HEK293 (cell line): ENCODE measurements around the gene RNF31.
A peak's percentile ranks its signal among the peaks of the same experiment; 100 is the strongest.

ENCODE experiments used
- CTCF ChIA-PET: fragments of 350-600 bp; formaldehyde crosslinking; extraction: SDS; loops from one replicate; lab custom pipeline; 2021; ENCODE audit warnings: antibody characterized with exemption; lab: Yijun Ruan, JAX
- POLR2A ChIA-PET: fragments of 300-600 bp; formaldehyde crosslinking; extraction: SDS; loops from one replicate; lab custom pipeline; 2020; ENCODE audit warnings: antibody characterized with exemption, inconsistent platforms; lab: Yijun Ruan, JAX
- H3K27ac ChIP-seq: fragments of 200-500 bp; sonication (Bioruptor generic); 2 replicates; pipeline ENCODE4 v1.5.1; 2014; ENCODE audit warnings: low read depth, low read length, control low read depth, inconsistent platforms; ENCODE audit errors: extremely low read depth
- H3K36me3 ChIP-seq, 2 experiments: fragments of 200-500 bp in 1 of 2; sonication (Bioruptor generic) in 1 of 2; 1 replicate in 1 of 2; 2 replicates in 1 of 2; pipeline ENCODE4 v1.5.1; 2014 to 2017; ENCODE audit warnings: inconsistent platforms in 2 of 2, low read length in 2 of 2; ENCODE audit not compliant: control insufficient read depth in 2 of 2, insufficient read depth in 1 of 2
- H3K4me1 ChIP-seq: fragments of 200-500 bp; sonication (Bioruptor generic); 2 replicates; pipeline ENCODE4 v1.5.1; 2014; ENCODE audit warnings: mild to moderate bottlenecking, low read length, inconsistent platforms; ENCODE audit not compliant: control insufficient read depth, insufficient read depth
- H3K4me3 ChIP-seq: 2 replicates; pipeline ENCODE4 v1.5.1; 2011; ENCODE audit warnings: low read depth, mild to moderate bottlenecking, control low read depth, low read length, moderate library complexity
- H3K9me3 ChIP-seq: fragments of 200-500 bp; sonication (Bioruptor generic); 2 replicates; pipeline ENCODE4 v1.5.1; 2014; ENCODE audit warnings: low read depth, low read length, inconsistent platforms; ENCODE audit not compliant: control insufficient read depth, insufficient read depth
- BCL11A ChIP-seq: fragments of 450-650 bp; formaldehyde crosslinking; IDR thresholded peaks from 2 replicates; pipeline ENCODE4 v1.5.1; 2016; ENCODE audit warnings: low read depth, missing biosample characterization, missing genetic modification characterization
- EGR2 ChIP-seq: fragments of 450-650 bp; formaldehyde crosslinking; IDR thresholded peaks from 2 replicates; pipeline ENCODE4 v1.5.1; 2016; ENCODE audit warnings: low read depth, missing biosample characterization, missing genetic modification characterization
- GLIS1 ChIP-seq: fragments of 450-650 bp; formaldehyde crosslinking; IDR thresholded peaks from 2 replicates; pipeline ENCODE4 v1.5.1; 2016; ENCODE audit warnings: missing biosample characterization, missing genetic modification characterization
- KLF9 ChIP-seq: fragments of 450-650 bp; formaldehyde crosslinking; IDR thresholded peaks from 2 replicates; pipeline ENCODE4 v1.5.1; 2016; ENCODE audit warnings: missing biosample characterization, missing genetic modification characterization, low read depth
- ZNF112 ChIP-seq: fragments of 450-650 bp; formaldehyde crosslinking; IDR thresholded peaks from 2 replicates; pipeline ENCODE4 v1.5.0; 2017; ENCODE audit warnings: missing biosample characterization, missing genetic modification characterization
- ZNF121 ChIP-seq: fragments of 450-650 bp; formaldehyde crosslinking; IDR thresholded peaks from 2 replicates; pipeline ENCODE4 v1.5.1; 2016; ENCODE audit warnings: missing biosample characterization, missing genetic modification characterization
- ZNF148 ChIP-seq: fragments of 450-650 bp; formaldehyde crosslinking; IDR thresholded peaks from 2 replicates; pipeline ENCODE4 v1.5.0; 2017; ENCODE audit warnings: missing biosample characterization, missing genetic modification characterization, borderline replicate concordance
- ZNF223 ChIP-seq: fragments of 450-650 bp; formaldehyde crosslinking; IDR thresholded peaks from 2 replicates; pipeline ENCODE4 v1.5.1; 2016; ENCODE audit warnings: missing biosample characterization, missing genetic modification characterization
- ZNF24 ChIP-seq: fragments of 450-650 bp; formaldehyde crosslinking; IDR thresholded peaks from 2 replicates; pipeline ENCODE4 v1.5.1; 2016; ENCODE audit warnings: missing biosample characterization, missing genetic modification characterization
- ZNF311 ChIP-seq: fragments of 450-650 bp; formaldehyde crosslinking; IDR thresholded peaks from 2 replicates; pipeline ENCODE4 v1.5.1; 2017; ENCODE audit warnings: missing biosample characterization, missing genetic modification characterization, borderline replicate concordance
- ZNF501 ChIP-seq: fragments of 450-650 bp; formaldehyde crosslinking; IDR thresholded peaks from 2 replicates; pipeline ENCODE4 v1.5.1; 2016; ENCODE audit warnings: missing biosample characterization, missing genetic modification characterization
- ZNF521 ChIP-seq: fragments of 450-650 bp; formaldehyde crosslinking; IDR thresholded peaks from 2 replicates; pipeline ENCODE4 v1.5.1; 2017; ENCODE audit warnings: missing biosample characterization, mild to moderate bottlenecking, missing genetic modification characterization
- ZNF621 ChIP-seq: fragments of 450-650 bp; formaldehyde crosslinking; IDR thresholded peaks from 2 replicates; pipeline ENCODE4 v1.5.1; 2017; ENCODE audit warnings: missing biosample characterization, missing genetic modification characterization
- ZNF639 ChIP-seq: fragments of 450-650 bp; formaldehyde crosslinking; IDR thresholded peaks from 2 replicates; pipeline ENCODE4 v1.5.1; 2016; ENCODE audit warnings: missing biosample characterization, missing genetic modification characterization
- ZSCAN23 ChIP-seq: fragments of 450-650 bp; formaldehyde crosslinking; IDR thresholded peaks from 2 replicates; pipeline ENCODE4 v1.5.1; 2016; ENCODE audit warnings: missing biosample characterization, missing genetic modification characterization
- ZSCAN30 ChIP-seq: fragments of 450-650 bp; IDR thresholded peaks from 2 replicates; pipeline ENCODE4 v1.5.1; 2018; ENCODE audit warnings: missing biosample characterization, mild to moderate bottlenecking, missing genetic modification characterization, moderate library complexity
- TF ChIP-seq, protein P1 (sequence below): fragments of 450-650 bp; formaldehyde crosslinking; IDR thresholded peaks from 2 replicates; pipeline ENCODE4 v1.5.1; 2017; ENCODE audit warnings: missing biosample characterization, missing genetic modification characterization
- TF ChIP-seq, protein P2 (sequence below): fragments of 450-650 bp; formaldehyde crosslinking; IDR thresholded peaks from 2 replicates; pipeline ENCODE4 v1.5.1; 2016; ENCODE audit warnings: missing biosample characterization, missing genetic modification characterization
- TF ChIP-seq, protein P3 (sequence below): fragments of 450-650 bp; formaldehyde crosslinking; IDR thresholded peaks from 2 replicates; pipeline ENCODE4 v1.5.1; 2016; ENCODE audit warnings: missing biosample characterization, missing genetic modification characterization
- TF ChIP-seq, protein P4 (sequence below): fragments of 450-650 bp; formaldehyde crosslinking; IDR thresholded peaks from 2 replicates; pipeline ENCODE4 v1.5.1; 2016; ENCODE audit warnings: missing biosample characterization, missing genetic modification characterization

RNF31 gene

DNA sequence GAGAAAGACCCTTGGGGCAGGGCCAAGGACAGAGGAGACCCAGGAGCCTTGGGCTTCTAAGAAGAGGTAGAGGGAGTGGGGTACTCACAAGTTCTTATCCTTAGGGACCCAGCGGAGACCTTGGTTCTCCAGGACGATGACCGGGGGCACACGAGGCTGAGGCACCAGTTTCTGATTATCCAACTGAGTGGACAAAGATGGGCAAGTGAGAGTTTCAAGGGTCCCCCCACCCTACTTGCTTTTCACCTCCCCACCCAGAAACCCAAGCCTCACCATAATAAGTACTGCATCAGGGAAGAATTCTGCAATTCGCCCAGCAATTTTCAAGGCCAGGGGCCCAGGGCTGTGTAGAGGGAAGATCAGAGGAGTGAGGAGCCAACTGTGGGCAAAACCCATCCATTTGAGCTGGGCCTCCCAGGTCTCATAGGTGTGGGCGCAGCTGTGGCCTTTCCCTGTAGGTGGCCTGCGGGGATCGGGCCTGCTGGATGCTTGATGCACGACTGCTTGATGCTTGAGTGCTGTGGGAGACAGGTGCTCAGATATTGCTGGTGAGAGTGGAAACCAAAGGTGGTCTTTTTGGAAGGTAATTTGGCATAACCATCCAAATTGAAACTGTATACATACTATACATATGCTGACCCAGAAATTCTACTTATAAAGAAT, 7.9 kb upstream of the RNF31 start:
- H3K4me1 ChIP-seq = peaks cover 4% of the 10 kb centered on the region; the same call in 1 of the 2 replicates
- peaks cover 11 to 40% of the 10 kb centered on the region in 2 experiments for H3K36me3 ChIP-seq
- ChIA-PET CTCF (interaction anchor here (1.0 kb wide), 1 partner anchor 23 kb away, joined by 3 read pairs; no protein-coding TSS in a partner anchor), POLR2A (interaction anchor here (1.1 to 7.3 kb wide), 4 partner anchors 7 to 45 kb away, joined by 3 to 163 read pairs (median 52); partner anchors contain the start of genes DCAF11, IRF9, NRL and PCK2)
- H3K4me3 ChIP-seq = peak overlapping the region; percentile 90
- H3K9me3 ChIP-seq = no peaks in the 10 kb centered on the region
- TF ChIP-seq ZNF521 (tag by site-specific recombination) (no peak), EGR2 (tag by site-specific recombination) (0 out of 2 replicates have a peak, but pooled peaks have one; percentile 12), GLIS1 (tag by site-specific recombination) (peak; percentile 48), ZSCAN30 (tag by site-specific recombination) (no peak), ZNF223 (tag by site-specific recombination) (no peak)
- TF ChIP-seq, protein P1, sequence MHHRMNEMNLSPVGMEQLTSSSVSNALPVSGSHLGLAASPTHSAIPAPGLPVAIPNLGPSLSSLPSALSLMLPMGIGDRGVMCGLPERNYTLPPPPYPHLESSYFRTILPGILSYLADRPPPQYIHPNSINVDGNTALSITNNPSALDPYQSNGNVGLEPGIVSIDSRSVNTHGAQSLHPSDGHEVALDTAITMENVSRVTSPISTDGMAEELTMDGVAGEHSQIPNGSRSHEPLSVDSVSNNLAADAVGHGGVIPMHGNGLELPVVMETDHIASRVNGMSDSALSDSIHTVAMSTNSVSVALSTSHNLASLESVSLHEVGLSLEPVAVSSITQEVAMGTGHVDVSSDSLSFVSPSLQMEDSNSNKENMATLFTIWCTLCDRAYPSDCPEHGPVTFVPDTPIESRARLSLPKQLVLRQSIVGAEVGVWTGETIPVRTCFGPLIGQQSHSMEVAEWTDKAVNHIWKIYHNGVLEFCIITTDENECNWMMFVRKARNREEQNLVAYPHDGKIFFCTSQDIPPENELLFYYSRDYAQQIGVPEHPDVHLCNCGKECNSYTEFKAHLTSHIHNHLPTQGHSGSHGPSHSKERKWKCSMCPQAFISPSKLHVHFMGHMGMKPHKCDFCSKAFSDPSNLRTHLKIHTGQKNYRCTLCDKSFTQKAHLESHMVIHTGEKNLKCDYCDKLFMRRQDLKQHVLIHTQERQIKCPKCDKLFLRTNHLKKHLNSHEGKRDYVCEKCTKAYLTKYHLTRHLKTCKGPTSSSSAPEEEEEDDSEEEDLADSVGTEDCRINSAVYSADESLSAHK (tag by site-specific recombination) = peak; percentile 98
- TF ChIP-seq, protein P2, sequence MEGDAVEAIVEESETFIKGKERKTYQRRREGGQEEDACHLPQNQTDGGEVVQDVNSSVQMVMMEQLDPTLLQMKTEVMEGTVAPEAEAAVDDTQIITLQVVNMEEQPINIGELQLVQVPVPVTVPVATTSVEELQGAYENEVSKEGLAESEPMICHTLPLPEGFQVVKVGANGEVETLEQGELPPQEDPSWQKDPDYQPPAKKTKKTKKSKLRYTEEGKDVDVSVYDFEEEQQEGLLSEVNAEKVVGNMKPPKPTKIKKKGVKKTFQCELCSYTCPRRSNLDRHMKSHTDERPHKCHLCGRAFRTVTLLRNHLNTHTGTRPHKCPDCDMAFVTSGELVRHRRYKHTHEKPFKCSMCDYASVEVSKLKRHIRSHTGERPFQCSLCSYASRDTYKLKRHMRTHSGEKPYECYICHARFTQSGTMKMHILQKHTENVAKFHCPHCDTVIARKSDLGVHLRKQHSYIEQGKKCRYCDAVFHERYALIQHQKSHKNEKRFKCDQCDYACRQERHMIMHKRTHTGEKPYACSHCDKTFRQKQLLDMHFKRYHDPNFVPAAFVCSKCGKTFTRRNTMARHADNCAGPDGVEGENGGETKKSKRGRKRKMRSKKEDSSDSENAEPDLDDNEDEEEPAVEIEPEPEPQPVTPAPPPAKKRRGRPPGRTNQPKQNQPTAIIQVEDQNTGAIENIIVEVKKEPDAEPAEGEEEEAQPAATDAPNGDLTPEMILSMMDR = 0 out of 2 replicates have a peak, but pooled peaks have one; percentile 10
- TF ChIP-seq, protein P3, sequence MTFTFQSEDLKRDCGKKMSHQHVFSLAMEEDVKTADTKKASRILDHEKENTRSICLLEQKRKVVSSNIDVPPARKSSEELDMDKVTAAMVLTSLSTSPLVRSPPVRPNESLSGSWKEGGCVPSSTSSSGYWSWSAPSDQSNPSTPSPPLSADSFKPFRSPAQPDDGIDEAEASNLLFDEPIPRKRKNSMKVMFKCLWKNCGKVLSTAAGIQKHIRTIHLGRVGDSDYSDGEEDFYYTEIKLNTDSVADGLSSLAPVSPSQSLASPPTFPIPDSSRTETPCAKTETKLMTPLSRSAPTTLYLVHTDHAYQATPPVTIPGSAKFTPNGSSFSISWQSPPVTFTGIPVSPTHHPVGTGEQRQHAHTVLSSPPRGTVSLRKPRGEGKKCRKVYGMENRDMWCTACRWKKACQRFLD (tag by site-specific recombination) = no peak
- H3K27ac ChIP-seq = peak overlapping the region; percentile 35; the same call in 1 of the 2 replicates

DNA sequence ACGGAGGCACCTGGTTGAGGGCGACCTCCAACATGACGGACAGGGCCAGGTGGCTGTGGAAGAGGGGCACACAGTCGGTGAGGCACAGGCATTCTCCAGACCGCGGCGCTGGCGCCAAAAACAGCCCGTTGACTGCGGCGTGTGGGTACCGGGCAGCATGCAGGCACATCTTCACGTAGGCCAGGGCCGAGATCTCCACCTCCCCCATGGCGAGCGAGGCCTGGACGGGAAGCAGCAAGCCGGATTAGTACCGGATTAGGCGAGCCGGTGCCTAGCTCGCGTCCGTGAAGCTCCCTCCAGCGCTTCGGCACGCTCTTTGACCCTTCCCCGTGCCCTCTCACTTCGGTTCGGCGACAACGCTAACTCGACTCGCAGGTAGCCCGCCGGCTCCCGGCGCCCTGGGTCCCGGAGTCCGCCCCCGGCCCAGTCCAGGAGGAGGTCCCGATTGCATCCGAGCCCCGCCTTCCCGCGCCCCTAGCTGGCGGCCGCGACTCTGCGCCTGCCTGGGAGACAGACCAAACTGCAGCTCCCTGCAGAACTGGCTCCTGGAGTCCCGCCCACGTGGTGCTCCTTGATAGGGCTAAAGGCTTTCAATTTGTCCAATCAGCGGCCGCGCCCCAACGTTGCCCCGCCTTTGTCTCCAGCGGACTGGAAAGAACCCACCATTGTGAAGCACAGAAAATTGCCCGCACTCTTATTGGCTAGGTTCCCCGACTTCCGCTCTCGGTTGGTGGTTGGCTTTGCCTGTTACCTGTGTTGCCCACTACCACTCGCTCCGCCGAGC, 6.0 kb upstream of the RNF31 start, which contains the start of gene EMC9:
EMC9 (minus strand) TSS at position 495 of the 784 bp plus-strand sequence; CDS start at position 208, 287 bp downstream.
- Histone ChIP-seq H3K9me3 (no peaks in the 10 kb centered on the region), H3K27ac (peak within 1 kb of the TSS; percentile 89), H3K4me1 (peaks cover 8% of the 10 kb centered on the region), H3K36me3 (peaks cover 11 to 46% of the 10 kb centered on the region in 2 experiments), H3K4me3 (peak within 1 kb of the TSS; percentile 90)
- CTCF ChIA-PET = interaction anchor here (0.6 to 1.2 kb wide), 6 partner anchors 8 to 295 kb away, joined by 3 to 6 read pairs (median 4); partner anchors contain the start of gene IRF9
- POLR2A ChIA-PET = interaction anchor here (0.6 to 7.3 kb wide), 23 partner anchors 10 to 1046 kb away, joined by 3 to 163 read pairs (median 5); partner anchors contain the start of genes ACIN1, C14orf119, CHMP4A and DCAF11
- TF ChIP-seq BCL11A (tag by site-specific recombination) (0 out of 2 replicates have a peak, but pooled peaks have one; percentile 13), ZNF112 (tag by site-specific recombination) (no peak), ZSCAN23 (tag by site-specific recombination) (peak; percentile 92; the same call in 1 of the 2 replicates), KLF9 (tag by site-specific recombination) (peak; percentile 60), ZNF639 (tag by site-specific recombination) (peak; percentile 73; the same call in 1 of the 2 replicates), ZNF24 (peak; percentile 81; the same call in 1 of the 2 replicates), ZNF621 (tag by site-specific recombination) (no peak), ZNF501 (tag by site-specific recombination) (peak; percentile 88), ZNF121 (peak; percentile 54; the same call in 1 of the 2 replicates), ZNF148 (tag by site-specific recombination) (no peak), ZNF311 (no peak)
- TF ChIP-seq, protein P4, sequence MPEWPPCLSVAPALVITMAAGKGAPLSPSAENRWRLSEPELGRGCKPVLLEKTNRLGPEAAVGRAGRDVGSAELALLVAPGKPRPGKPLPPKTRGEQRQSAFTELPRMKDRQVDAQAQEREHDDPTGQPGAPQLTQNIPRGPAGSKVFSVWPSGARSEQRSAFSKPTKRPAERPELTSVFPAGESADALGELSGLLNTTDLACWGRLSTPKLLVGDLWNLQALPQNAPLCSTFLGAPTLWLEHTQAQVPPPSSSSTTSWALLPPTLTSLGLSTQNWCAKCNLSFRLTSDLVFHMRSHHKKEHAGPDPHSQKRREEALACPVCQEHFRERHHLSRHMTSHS = no peak
